ENCODE data around the gene KRTAP9-8.
"Not testable (repeated sequence)": the region's sequence is repeated elsewhere in the genome, so short reads cannot be mapped to it uniquely, and the experiment has no call there.

The KRTAP9-8 gene

GRCh38 chr17:41237949-41238437 lies at the start of gene KRTAP9-8:
Gene KRTAP9-8, plus strand, starts transcription at chr17:41237999. Its CDS starts 53 bp downstream, at chr17:41238052.
- in situ Hi-C loops (cut with MboI; ENCODE audit: low sequenced_read_pairs), result not testable (repeated sequence)

- in situ Hi-C loops (cut with MboI; ENCODE audit: low sequenced_read_pairs), result not testable (repeated sequence)
These were observed 47.9 kb upstream of the KRTAP9-8 start, which contains the start of gene KRTAP9-1 for GRCh38 chr17:41189837-41190318. Gene KRTAP9-1, plus strand, starts transcription at chr17:41189887. Its CDS starts 0 bp downstream, at chr17:41189887.

- in situ Hi-C loops (cut with MboI; ENCODE audit: low sequenced_read_pairs), result no loop called here
These were observed 47.5 kb upstream of the KRTAP9-8 start for GRCh38 chr17:41190328-41190727.

- in situ Hi-C loops (cut with MboI; ENCODE audit: low sequenced_read_pairs), result no loop called here
These were observed 41.7 kb upstream of the KRTAP9-8 start for GRCh38 chr17:41196068-41196467.

GRCh38 chr17:41199421-41200078 lies 38.2 kb upstream of the KRTAP9-8 start:
- in situ Hi-C loops (cut with MboI; ENCODE audit: low sequenced_read_pairs), result no loop called here

GRCh38 chr17:41211845-41212466 lies 25.8 kb upstream of the KRTAP9-8 start:
- in situ Hi-C loops (cut with MboI; ENCODE audit: low sequenced_read_pairs), result no loop called here

GRCh38 chr17:41212524-41213169 lies 25.2 kb upstream of the KRTAP9-8 start:
- in situ Hi-C loops (cut with MboI; ENCODE audit: low sequenced_read_pairs), result no loop called here

GRCh38 chr17:41215681-41216080 lies 22.1 kb upstream of the KRTAP9-8 start:
- in situ Hi-C loops (cut with MboI; ENCODE audit: low sequenced_read_pairs), result no loop called here

- in situ Hi-C loops (cut with MboI; ENCODE audit: low sequenced_read_pairs), result no loop called here
These were observed 14.0 kb upstream of the KRTAP9-8 start for GRCh38 chr17:41223821-41224220.

- in situ Hi-C loops (cut with MboI; ENCODE audit: low sequenced_read_pairs), result no loop called here
These were observed 11.7 kb upstream of the KRTAP9-8 start for GRCh38 chr17:41226051-41226450.

GRCh38 chr17:41226598-41227095 lies 11.2 kb upstream of the KRTAP9-8 start, which contains the start of gene KRTAP9-2:
Gene KRTAP9-2, plus strand, starts transcription at chr17:41226648. Its CDS starts 7 bp downstream, at chr17:41226655.
- in situ Hi-C loops (cut with MboI; ENCODE audit: low sequenced_read_pairs), result not testable (repeated sequence)

- in situ Hi-C loops (cut with MboI; ENCODE audit: low sequenced_read_pairs), result no loop called here
These were observed 7.7 kb upstream of the KRTAP9-8 start for GRCh38 chr17:41230094-41230493.

GRCh38 chr17:41231731-41232130 lies 6.1 kb upstream of the KRTAP9-8 start:
- in situ Hi-C loops (cut with MboI; ENCODE audit: low sequenced_read_pairs), result no loop called here

GRCh38 chr17:41232399-41233105 lies 5.2 kb upstream of the KRTAP9-8 start, which contains the start of gene KRTAP9-3:
Gene KRTAP9-3, plus strand, starts transcription at chr17:41232449. Its CDS starts 53 bp downstream, at chr17:41232502.
- in situ Hi-C loops (cut with MboI; ENCODE audit: low sequenced_read_pairs), result not testable (repeated sequence)

GRCh38 chr17:41237116-41237515 lies 683 bp upstream of the KRTAP9-8 start:
- in situ Hi-C loops (cut with MboI; ENCODE audit: low sequenced_read_pairs), result not testable (repeated sequence)

- in situ Hi-C loops (cut with MboI; ENCODE audit: low sequenced_read_pairs), result not testable (repeated sequence)
These were observed 9.4 kb downstream of the KRTAP9-8 start for GRCh38 chr17:41246995-41247787.

- in situ Hi-C loops (cut with MboI; ENCODE audit: low sequenced_read_pairs), result not testable (repeated sequence)
These were observed 11.9 kb downstream of the KRTAP9-8 start, which contains the start of gene KRTAP9-4 for GRCh38 chr17:41249637-41250240. Gene KRTAP9-4, plus strand, starts transcription at chr17:41249687. Its CDS starts 34 bp downstream, at chr17:41249721.

GRCh38 chr17:41251261-41251660 lies 13.5 kb downstream of the KRTAP9-8 start:
- in situ Hi-C loops (cut with MboI; ENCODE audit: low sequenced_read_pairs), result no loop called here

- in situ Hi-C loops (cut with MboI; ENCODE audit: low sequenced_read_pairs), result no loop called here
These were observed 17.1 kb downstream of the KRTAP9-8 start for GRCh38 chr17:41254861-41255260.

All from HL-60/S4 treated with retinoic acid at 250 ng/mL for 4 days and 3 days (cell line).